ENCODE measurements around the gene PPID. TPM values are rescaled to one million over a fixed set of nuclear protein-coding genes. Genes with fewer than 3 reads are reported as not detected.

PPID gene
- total RNA-seq, 4 donors from 2014 or later: 22.2 to 27.6 (median 25.7) TPM

DNA sequence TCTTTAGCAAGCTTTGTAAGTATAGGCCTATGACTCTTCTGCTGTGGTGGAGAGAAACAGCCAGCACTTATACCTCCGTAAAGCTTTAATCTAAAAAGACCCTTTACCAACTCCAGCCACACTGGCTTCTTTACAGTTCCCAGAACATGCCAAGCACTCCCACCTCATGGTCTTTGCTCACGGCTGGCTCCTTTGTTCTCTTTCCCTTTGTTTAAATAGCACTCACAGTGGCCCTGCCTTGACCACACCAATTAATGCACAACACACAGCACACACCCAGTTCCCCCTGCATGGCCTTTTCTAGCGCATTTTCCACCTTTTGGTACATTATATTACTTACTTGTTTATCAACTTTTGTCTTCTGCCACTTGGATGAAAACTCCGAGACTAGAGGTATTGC lies 18.9 kb downstream of the PPID start:
- TF ChIP-seq POLR2AphosphoS5 (IDR thresholded peaks at IDR 0.05) (no peak), EP300 (IDR thresholded peaks at IDR 0.05) (no peak), CTCF (IDR thresholded peaks at IDR 0.05) (no peak), POLR2A (IDR thresholded peaks at IDR 0.05) (no peak)
- ATAC-seq: no peak
- no peak overlapping the region for H3K4me3 ChIP-seq
- 88 to 96% methylated on average over 4 of the region's 4 CpGs for WGBS, 2 donors (ENCODE audit: low coverage in 1 of 2)
- peaks cover 0 to 95% of the 10 kb centered on the region in 2 donors for H3K36me3 ChIP-seq
- H3K4me1 ChIP-seq: no peaks in the 10 kb centered on the region
- H3K27ac ChIP-seq: no peak overlapping the region
- H3K9me3 ChIP-seq: no peaks in the 10 kb centered on the region
- no peaks in the 10 kb centered on the region for H3K27me3 ChIP-seq

- TF ChIP-seq POLR2AphosphoS5 (IDR thresholded peaks at IDR 0.05): no peak
- no peak for TF ChIP-seq POLR2A (IDR thresholded peaks at IDR 0.05)
- no peak for TF ChIP-seq EP300 (IDR thresholded peaks at IDR 0.05)
- Histone ChIP-seq H3K9me3 (no peaks in the 10 kb centered on the region), H3K4me3 (no peak overlapping the region), H3K36me3 (peaks cover 3 to 93% of the 10 kb centered on the region in 2 donors), H3K27ac (no peak overlapping the region), H3K4me1 (no peaks in the 10 kb centered on the region), H3K27me3 (no peaks in the 10 kb centered on the region)
- no peak for ATAC-seq
- 80 to 92% methylated on average over 1 of the region's 1 CpG for WGBS, 2 donors (ENCODE audit: low coverage in 1 of 2)
Measured at GRCh38 chr4:158688813-158689212, 34.4 kb downstream of the PPID start.

DNA sequence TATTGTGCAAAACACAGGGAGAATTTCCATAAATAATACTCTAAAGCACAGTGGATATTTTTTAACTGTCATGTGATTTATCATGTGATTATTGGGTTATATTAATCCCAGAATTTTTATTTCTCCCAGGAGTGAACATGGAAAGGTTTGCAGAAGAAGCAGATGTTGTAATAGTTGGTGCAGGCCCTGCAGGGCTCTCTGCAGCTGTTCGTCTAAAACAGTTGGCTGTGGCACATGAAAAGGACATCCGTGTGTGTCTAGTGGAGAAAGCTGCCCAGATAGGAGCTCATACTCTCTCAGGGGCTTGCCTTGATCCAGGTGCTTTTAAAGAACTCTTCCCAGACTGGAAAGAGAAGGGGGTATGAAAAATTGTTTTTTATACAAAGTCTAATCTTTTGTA lies 41.1 kb downstream of the PPID start:
- Histone ChIP-seq H3K27me3 (no peaks in the 10 kb centered on the region), H3K27ac (no peak overlapping the region), H3K4me1 (peaks cover 0 to 9% (median 0%) of the 10 kb centered on the region in 3 donors), H3K4me3 (no peak overlapping the region), H3K36me3 (peaks cover 3 to 56% of the 10 kb centered on the region in 2 donors), H3K9me3 (no peaks in the 10 kb centered on the region)
- no peak for ATAC-seq
- WGBS, 2 donors (ENCODE audit: low coverage in 1 of 2): 21 to 31% methylated on average over 2 of the region's 2 CpGs
- TF ChIP-seq POLR2AphosphoS5 (IDR thresholded peaks at IDR 0.05) (no peak), EP300 (IDR thresholded peaks at IDR 0.05) (no peak), CTCF (IDR thresholded peaks at IDR 0.05) (no peak), POLR2A (IDR thresholded peaks at IDR 0.05) (no peak)

- no peak for ATAC-seq
- H3K36me3 ChIP-seq: peaks cover 3 to 52% of the 10 kb centered on the region in 2 donors
- H3K9me3 ChIP-seq: no peaks in the 10 kb centered on the region
- no peaks in the 10 kb centered on the region for H3K27me3 ChIP-seq
- no peak for TF ChIP-seq POLR2A (IDR thresholded peaks at IDR 0.05)
- TF ChIP-seq EP300 (IDR thresholded peaks at IDR 0.05): no peak
- TF ChIP-seq POLR2AphosphoS5 (IDR thresholded peaks at IDR 0.05): no peak
- TF ChIP-seq CTCF (IDR thresholded peaks at IDR 0.05): no peak
- no peak overlapping the region for H3K4me3 ChIP-seq
- peaks cover 0 to 9% (median 0%) of the 10 kb centered on the region in 3 donors for H3K4me1 ChIP-seq
- 50 to 58% methylated on average over 1 of the region's 1 CpG for WGBS, 2 donors (ENCODE audit: low coverage in 1 of 2)
- no peak overlapping the region for H3K27ac ChIP-seq
Measured at GRCh38 chr4:158681629-158682028, 41.6 kb downstream of the PPID start.

- TF ChIP-seq POLR2AphosphoS5 (IDR thresholded peaks at IDR 0.05) (no peak), CTCF (IDR thresholded peaks at IDR 0.05) (no peak), POLR2A (IDR thresholded peaks at IDR 0.05) (no peak), EP300 (IDR thresholded peaks at IDR 0.05) (no peak)
- peaks cover 0 to 25% of the 10 kb centered on the region in 2 donors for H3K36me3 ChIP-seq
- no peak for ATAC-seq
- H3K27ac ChIP-seq: no peak overlapping the region
- no peaks in the 10 kb centered on the region for H3K27me3 ChIP-seq
- H3K4me3 ChIP-seq: no peak overlapping the region
- 97 to 100% methylated on average over 1 to 2 of the region's 2 CpGs for WGBS, 2 donors (ENCODE audit: low coverage in 1 of 2)
- H3K9me3 ChIP-seq: no peaks in the 10 kb centered on the region
- H3K4me1 ChIP-seq: peaks cover 0 to 25% (median 0%) of the 10 kb centered on the region in 3 donors
Measured at GRCh38 chr4:158678767-158679166, 44.4 kb downstream of the PPID start.

All from gastroesophageal sphincter (tissue), 4 donors.